Natural killer cell treated with Interleukin-12 subunit alpha and Interleukin-12 subunit beta and Interleukin-15 and Interleukin-18, amount 100 ng/mL, for 72 hours (primary cell): ENCODE data around the gene IRF2. TPM values are rescaled to one million over a fixed set of nuclear protein-coding genes. Genes with fewer than 3 reads are reported as not detected.

ENCODE experiments used
- ATAC-seq, 2 donors: fragments of 150-1000 bp; cut with Tn5 transposase in 1 of 2; sonication (Bioruptor Pico), chemical (Tn5 transposase) in 1 of 2; 2 replicates each; pipeline ENCODE4 v1.10.0; 2021
- DNase-seq: peaks from one replicate; pipeline ENCODE4 v3.0.0; 2022; ENCODE audit warnings: low spot score
- H3K27ac Mint-ChIP-seq, 2 donors: 1 replicate in 1 of 2; 2 replicates in 1 of 2; pipeline ENCODE4 v1.8.0; 2022; ENCODE audit warnings: mixed read lengths in 2 of 2, mild to moderate bottlenecking in 1 of 2, moderate library complexity in 1 of 2
- H3K27me3 Mint-ChIP-seq, 2 donors: 1 replicate in 1 of 2; 2 replicates in 1 of 2; pipeline ENCODE4 v1.8.0; 2022; ENCODE audit warnings: mixed read lengths in 2 of 2
- H3K36me3 Mint-ChIP-seq: one replicate; pipeline ENCODE4 v1.8.0; 2022; ENCODE audit warnings: mixed read lengths
- H3K4me1 Mint-ChIP-seq, 2 donors: 1 replicate in 1 of 2; 2 replicates in 1 of 2; pipeline ENCODE4 v1.8.0; 2022; ENCODE audit warnings: low read depth in 2 of 2, mixed read lengths in 2 of 2, mild to moderate bottlenecking in 1 of 2
- H3K4me3 Mint-ChIP-seq: one replicate; pipeline ENCODE4 v1.8.0; 2022; ENCODE audit warnings: mixed read lengths
- H3K9me3 Mint-ChIP-seq: 2 replicates; pipeline ENCODE4 v1.8.0; 2022; ENCODE audit warnings: mixed read lengths
- total RNA-seq, 2 donors: library from RNA; stranded (reverse); gene quantifications; one replicate each; pipeline ENCODE4 v1.2.3, GENCODE V29; 2022

Gene IRF2
- total RNA-seq, 2 donors from 2014 or later = 55.2 to 67.8 TPM

DNA sequence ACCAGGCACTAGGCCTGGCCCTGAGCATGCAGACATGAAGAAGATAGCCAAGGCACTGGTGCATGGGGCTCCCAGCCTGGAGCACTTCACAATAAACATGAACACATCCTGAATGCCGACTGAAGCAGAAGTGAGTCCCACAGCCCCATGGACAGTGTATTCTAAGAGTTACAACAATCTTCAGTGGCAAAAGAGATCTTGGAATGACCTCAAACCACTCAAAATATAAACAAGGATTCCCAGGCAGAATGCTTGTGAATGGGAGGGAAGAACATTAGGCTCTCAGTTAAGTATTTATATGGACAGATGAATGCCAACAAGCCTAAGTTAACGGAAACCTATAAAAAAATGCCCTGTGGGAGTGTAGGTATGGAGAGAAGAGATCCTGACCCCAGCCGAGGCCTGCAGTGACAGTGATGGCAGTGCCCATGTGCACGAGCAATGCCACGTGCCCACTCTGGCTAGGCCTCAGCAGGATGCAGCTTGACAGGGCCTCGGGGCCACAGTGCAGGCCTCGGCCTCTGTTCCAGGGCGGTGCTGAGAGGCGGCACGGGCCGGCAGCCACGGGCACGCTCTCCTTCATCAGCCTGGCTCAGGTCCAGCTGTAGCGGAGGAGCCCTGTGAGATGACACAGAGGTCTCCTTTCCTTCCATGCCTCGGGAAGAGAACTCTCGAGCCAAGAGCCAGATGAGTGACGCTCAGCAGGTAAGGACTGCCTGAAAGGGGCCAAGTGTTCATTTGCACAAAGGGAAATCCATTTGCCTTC, 49.2 kb downstream of the IRF2 start:
- Mint-ChIP-seq H3K4me1 (peaks cover 56 to 59% of the 10 kb centered on the region in 2 donors), H3K36me3 (peaks cover 33% of the 10 kb centered on the region), H3K4me3 (no peak overlapping the region), H3K27ac (peak overlapping the region; percentile 20 to 67), H3K27me3 (no peaks in the 10 kb centered on the region), H3K9me3 (no peaks in the 10 kb centered on the region)
- DNase-seq (no peak), ATAC-seq (no peak)

DNA sequence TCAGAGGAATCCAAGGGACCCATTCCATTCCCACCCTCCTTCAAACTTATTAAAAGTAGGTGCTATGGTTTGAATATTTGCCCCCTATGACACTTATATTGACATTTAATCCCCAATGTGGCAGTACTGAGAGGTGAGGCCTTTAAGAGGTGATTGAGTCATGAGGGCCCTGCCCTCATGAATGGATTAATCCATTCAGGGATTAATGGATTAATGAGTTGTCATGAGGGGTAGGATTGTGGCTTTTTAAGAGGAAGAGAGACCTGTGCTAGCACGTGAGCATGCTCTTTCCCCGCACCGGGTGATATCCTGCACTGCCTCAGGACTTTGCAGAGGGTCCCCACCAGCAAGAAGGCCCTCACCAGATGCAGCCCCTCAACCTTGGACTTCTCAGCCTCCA, 50.1 kb downstream of the IRF2 start:
- Mint-ChIP-seq H3K4me1 (peaks cover 50 to 58% of the 10 kb centered on the region in 2 donors), H3K36me3 (peaks cover 33% of the 10 kb centered on the region), H3K4me3 (no peak overlapping the region), H3K9me3 (no peaks in the 10 kb centered on the region), H3K27me3 (no peaks in the 10 kb centered on the region), H3K27ac (peak overlapping the region; percentile 20 to 67)
- DNase-seq (no peak), ATAC-seq (no peak)

DNA sequence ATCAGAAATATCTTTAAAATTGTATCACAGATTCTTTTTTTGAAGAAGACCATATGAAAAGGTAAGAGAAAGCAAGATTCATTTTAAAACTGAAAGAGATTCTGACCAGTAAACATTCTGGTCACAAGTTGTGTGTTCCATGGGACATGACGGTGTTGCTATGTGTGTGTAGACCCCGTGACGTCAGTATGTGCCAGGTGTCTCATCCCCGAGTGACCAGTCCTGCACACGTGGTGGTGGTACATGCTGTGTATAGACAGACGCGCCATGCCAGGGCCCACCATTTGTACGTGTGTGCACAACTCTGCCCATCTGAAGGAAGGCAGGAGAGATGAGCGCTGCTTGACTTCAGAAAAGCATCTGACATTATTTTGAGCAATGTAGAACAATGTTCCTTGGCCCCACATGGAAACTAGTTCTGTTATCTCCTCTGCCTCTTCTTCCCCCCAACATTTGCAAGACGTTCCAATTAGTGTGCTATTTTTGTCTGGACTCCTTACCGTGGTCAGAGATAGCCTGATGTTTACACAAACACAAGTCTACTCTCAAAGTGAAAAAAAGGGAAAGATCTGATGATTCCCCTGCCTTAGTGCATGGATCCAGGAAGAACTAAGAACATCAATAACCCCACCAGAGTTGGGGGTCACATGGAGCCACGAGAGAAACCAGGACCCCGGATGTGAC, 51.2 kb downstream of the IRF2 start:
- Mint-ChIP-seq H3K9me3 (no peaks in the 10 kb centered on the region), H3K36me3 (peaks cover 39% of the 10 kb centered on the region), H3K4me3 (no peak overlapping the region), H3K4me1 (peaks cover 57 to 65% of the 10 kb centered on the region in 2 donors), H3K27me3 (no peaks in the 10 kb centered on the region), H3K27ac (peak overlapping the region; percentile 67 to 82)
- ATAC-seq (peak in 1 of 2 donors; percentile 60), DNase-seq (no peak)

DNA sequence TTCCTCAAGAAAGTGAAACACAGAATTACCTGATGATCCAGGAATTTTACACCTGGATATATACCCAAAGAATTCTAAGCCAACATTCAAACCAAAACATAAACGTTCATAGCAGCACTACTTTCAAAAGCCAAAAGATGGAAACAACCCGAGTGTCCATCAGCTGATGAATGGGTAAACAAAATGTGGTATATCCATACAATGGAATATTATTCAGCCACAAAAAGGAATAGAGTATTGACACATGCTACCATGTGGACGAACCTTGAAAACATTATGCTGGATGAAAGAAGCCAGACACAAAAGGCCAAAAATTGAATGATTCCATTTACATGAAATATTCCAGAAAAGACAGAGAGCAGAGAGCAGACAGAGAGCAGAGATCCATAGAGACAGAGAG, 52.0 kb downstream of the IRF2 start:
- Mint-ChIP-seq H3K4me1 (peaks cover 62 to 68% of the 10 kb centered on the region in 2 donors), H3K9me3 (no peaks in the 10 kb centered on the region), H3K27me3 (no peaks in the 10 kb centered on the region), H3K27ac (peak overlapping the region; percentile 17 to 82), H3K4me3 (peak overlapping the region; percentile 68), H3K36me3 (peaks cover 38% of the 10 kb centered on the region)
- DNase-seq = no peak
- no peak for ATAC-seq

DNA sequence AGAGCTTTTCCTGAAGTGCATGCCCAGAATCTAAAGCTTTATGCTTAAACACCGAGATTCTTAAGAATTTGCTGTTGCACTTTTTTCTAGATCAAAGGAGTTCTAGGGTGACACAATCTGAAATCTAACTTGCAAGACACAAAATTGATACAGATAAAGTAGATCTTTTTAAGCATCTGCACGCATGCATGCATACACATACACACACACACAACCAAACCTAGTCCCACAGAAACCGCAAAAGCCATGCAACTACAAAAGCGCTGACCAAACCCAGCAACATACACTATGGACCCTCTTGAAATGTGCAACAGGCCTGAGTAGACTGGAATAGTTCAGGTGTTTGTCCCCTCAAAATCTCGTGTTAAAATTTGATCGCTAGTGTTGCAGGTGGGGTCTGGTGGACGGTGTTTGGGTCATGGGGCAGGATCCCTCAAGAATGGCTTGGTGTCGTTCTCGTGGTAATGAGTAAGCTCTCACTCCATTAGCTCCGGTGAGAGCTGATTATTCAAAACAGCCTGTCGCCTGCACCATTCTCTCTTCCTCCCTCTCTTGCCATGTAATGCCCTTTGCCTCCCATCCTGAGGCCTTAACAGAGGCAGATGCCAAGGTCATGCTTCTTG, 52.7 kb downstream of the IRF2 start:
- Mint-ChIP-seq H3K36me3 (peaks cover 31% of the 10 kb centered on the region), H3K4me1 (peaks cover 62 to 66% of the 10 kb centered on the region in 2 donors), H3K9me3 (no peaks in the 10 kb centered on the region), H3K27me3 (no peaks in the 10 kb centered on the region), H3K27ac (peak overlapping the region; percentile 17 to 82), H3K4me3 (peak overlapping the region; percentile 68)
- DNase-seq = no peak
- peak in 1 of 2 donors; percentile 53 for ATAC-seq

DNA sequence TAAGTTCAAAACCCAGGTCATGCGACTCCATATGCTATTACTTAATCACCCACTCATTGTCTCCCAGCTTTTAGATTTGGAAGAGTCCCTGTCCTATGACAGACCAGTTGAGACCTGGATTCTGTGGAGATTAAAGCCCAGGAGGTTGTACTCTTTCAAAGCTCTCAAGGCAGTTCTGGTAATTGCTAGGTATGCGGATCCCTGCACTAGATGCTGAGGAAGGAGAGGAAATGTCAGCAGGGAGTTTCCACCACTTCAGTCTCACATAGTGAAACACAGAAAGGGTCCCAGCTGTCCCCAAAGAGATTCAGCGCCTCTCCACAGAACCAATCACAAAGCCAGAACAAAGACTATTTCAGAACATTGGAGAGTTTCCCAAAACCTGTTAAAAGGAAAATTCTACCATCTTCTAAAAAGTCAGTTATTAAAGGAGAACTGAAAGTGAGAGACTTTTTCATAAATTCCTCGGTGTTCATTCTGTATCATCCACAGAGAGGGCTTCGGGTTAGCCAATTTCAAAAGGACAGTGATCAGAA, 53.4 kb downstream of the IRF2 start:
- Mint-ChIP-seq H3K36me3 (peaks cover 27% of the 10 kb centered on the region), H3K4me1 (peaks cover 59 to 60% of the 10 kb centered on the region in 2 donors), H3K27me3 (no peaks in the 10 kb centered on the region), H3K27ac (peak overlapping the region; percentile 17 to 82), H3K9me3 (no peaks in the 10 kb centered on the region), H3K4me3 (peak overlapping the region; percentile 68)
- DNase-seq = no peak
- peak in 1 of 2 donors; percentile 24 for ATAC-seq

DNA sequence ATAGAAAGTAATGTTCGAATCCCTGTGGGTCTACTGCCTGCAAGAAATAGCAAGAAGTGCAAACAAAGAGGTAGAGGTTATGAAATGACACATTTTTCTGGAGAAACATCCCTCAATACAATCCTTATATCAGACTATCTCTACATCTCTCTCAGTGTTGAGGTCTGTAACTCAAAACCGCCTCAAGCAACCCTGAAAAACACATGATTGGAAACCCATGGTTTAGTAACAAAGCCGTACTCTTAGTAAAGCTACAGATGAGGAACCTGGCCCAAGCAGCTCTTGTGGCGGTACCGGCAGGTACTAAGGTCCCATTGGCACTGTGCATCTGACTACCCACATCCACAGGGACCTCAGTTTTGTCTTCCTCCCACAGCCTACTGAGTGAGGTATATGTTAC, 53.9 kb downstream of the IRF2 start:
- ATAC-seq (peak in 1 of 2 donors; percentile 29), DNase-seq (no peak)
- no peaks in the 10 kb centered on the region for H3K27me3 Mint-ChIP-seq
- H3K9me3 Mint-ChIP-seq = no peaks in the 10 kb centered on the region
- H3K4me3 Mint-ChIP-seq = peak overlapping the region; percentile 68
- peaks cover 59 to 60% of the 10 kb centered on the region in 2 donors for H3K4me1 Mint-ChIP-seq
- peaks cover 27% of the 10 kb centered on the region for H3K36me3 Mint-ChIP-seq
- peak overlapping the region; percentile 17 to 82 for H3K27ac Mint-ChIP-seq

DNA sequence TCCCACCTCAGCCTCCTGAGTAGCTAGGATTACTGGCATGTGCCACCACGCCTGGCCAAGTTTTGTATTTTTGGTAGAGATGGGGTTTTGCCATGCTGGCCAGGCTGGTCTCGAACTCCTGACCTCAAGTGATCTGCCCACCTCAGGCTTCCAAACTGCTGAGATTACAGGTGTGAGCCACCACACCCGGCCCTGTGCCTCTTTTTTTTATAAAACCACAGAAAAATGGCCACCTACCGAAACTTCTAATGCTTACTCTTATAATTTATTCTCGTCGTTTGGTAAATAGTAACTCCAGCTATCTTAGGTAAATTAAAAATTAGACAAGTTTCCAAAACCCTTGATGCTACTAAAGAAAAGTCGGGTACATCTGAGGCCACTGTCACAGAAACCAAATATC, 54.4 kb downstream of the IRF2 start:
- no peaks in the 10 kb centered on the region for H3K27me3 Mint-ChIP-seq
- peaks cover 25% of the 10 kb centered on the region for H3K36me3 Mint-ChIP-seq
- H3K4me3 Mint-ChIP-seq = peak overlapping the region; percentile 68
- no peak for DNase-seq
- H3K4me1 Mint-ChIP-seq = peaks cover 60 to 65% of the 10 kb centered on the region in 2 donors
- no peak for ATAC-seq
- H3K27ac Mint-ChIP-seq = peak overlapping the region; percentile 17 to 82
- no peaks in the 10 kb centered on the region for H3K9me3 Mint-ChIP-seq

DNA sequence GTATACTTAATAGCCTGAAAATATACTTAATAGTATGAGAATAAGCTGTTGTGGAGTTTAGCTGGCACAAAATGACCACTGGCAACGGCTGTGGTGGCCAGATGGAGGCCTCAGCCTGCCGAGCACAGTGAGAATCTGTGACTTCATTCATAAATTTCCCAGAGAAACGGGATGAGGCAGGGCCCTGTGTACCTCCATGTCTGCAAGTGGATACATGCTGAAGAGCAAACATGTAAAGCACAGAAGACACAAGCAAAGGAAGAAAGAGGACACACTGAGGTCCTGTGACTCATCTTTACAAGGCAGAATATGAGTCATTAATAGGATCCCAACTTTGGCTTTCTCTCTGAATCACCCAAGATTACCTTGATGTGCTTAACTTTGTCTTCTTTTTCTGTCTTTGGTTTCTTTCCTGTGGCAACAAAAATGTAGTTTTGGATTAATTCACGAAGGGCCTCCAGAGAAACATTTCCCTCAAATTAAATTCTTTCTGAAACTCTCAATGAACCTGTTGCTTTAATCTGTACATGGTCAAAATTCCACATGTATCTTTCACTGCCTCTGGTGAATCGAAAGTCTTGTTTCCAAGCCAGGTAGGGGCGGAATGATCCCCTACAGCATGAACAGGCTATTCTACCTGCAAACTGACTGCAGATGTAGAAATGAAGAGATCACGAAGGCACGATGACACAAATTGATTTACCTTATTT, 56.4 kb downstream of the IRF2 start:
- H3K4me3 Mint-ChIP-seq = peak overlapping the region; percentile 90
- peak overlapping the region; percentile 84 to 94 for H3K27ac Mint-ChIP-seq
- H3K27me3 Mint-ChIP-seq = no peaks in the 10 kb centered on the region
- peaks cover 16% of the 10 kb centered on the region for H3K36me3 Mint-ChIP-seq
- ATAC-seq (peak; percentile 86 to 90), DNase-seq (peak; percentile 64)
- H3K4me1 Mint-ChIP-seq = peaks cover 54 to 67% of the 10 kb centered on the region in 2 donors
- H3K9me3 Mint-ChIP-seq = no peaks in the 10 kb centered on the region

DNA sequence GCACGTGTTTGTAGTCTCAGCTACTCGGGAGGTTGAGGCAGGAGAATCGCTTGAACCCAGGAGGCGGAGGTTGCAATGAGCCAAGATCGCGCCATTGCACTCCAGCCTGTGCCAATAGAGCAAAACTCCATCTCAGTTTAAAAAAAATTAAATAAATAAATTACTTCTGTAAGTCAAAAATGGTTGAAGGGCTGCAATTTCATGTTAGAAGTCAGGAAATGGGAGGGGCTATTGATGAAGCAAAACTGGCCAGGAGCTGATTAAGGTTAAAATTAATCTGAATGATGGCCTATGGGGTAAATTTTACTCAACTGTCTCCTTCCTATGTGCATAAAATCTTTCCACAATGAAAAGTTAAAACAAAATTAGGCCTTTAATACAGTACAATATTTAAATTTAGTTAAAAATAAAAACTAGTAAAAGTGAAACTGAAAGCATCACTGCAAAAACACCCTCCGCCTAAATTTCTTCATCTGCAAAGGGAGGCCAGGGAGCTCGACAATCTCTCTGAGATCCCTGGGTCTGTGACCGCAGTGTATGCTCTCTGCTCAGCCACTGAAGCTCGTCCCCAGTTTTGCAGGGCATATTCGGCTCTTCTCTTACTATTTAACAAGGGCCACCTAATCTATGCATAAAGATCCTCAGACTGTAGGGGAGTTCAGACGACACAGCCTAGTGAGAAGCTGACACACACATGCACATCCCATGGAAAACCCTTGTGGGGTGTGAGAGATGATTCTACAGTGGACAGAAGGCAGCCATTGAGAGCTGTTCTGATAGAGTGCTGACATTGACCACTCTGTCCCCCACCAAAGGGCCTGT, 57.2 kb downstream of the IRF2 start:
- peak overlapping the region; percentile 84 to 94 for H3K27ac Mint-ChIP-seq

DNA sequence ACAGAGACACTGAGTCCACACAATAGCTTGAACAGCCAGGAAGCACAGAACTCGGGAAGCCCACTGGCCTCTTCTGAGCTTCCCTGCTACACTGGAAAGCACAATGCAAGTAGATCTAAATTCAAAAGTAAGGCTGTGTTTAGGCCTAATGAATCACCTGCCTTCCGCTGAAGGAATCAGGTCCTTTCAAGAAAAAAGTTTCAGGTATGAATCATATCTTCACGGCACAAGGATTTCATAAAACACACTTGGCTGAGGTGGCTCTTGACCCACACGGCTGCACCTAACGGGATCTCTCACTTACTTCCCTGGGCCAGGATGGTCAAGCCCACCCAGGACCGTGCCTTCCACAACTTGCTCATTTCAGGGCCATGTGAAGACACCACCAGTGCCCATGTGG, 59.3 kb downstream of the IRF2 start:
- peaks cover 46 to 56% of the 10 kb centered on the region in 2 donors for H3K4me1 Mint-ChIP-seq
- no peak for DNase-seq
- H3K4me3 Mint-ChIP-seq = no peak overlapping the region
- no peaks in the 10 kb centered on the region for H3K9me3 Mint-ChIP-seq
- H3K27ac Mint-ChIP-seq = peak overlapping the region; percentile 84 to 91
- no peak for ATAC-seq
- no peaks in the 10 kb centered on the region for H3K27me3 Mint-ChIP-seq
- peaks cover 9% of the 10 kb centered on the region for H3K36me3 Mint-ChIP-seq

More for the DNA sequence above, 57.2 kb downstream of the IRF2 start:
- Mint-ChIP-seq H3K4me3 (peak overlapping the region; percentile 90), H3K27me3 (no peaks in the 10 kb centered on the region), H3K36me3 (peaks cover 10% of the 10 kb centered on the region), H3K9me3 (no peaks in the 10 kb centered on the region), H3K4me1 (peaks cover 54 to 67% of the 10 kb centered on the region in 2 donors)
- ATAC-seq (peak; percentile 84 to 86), DNase-seq (peak; percentile 70)

DNA sequence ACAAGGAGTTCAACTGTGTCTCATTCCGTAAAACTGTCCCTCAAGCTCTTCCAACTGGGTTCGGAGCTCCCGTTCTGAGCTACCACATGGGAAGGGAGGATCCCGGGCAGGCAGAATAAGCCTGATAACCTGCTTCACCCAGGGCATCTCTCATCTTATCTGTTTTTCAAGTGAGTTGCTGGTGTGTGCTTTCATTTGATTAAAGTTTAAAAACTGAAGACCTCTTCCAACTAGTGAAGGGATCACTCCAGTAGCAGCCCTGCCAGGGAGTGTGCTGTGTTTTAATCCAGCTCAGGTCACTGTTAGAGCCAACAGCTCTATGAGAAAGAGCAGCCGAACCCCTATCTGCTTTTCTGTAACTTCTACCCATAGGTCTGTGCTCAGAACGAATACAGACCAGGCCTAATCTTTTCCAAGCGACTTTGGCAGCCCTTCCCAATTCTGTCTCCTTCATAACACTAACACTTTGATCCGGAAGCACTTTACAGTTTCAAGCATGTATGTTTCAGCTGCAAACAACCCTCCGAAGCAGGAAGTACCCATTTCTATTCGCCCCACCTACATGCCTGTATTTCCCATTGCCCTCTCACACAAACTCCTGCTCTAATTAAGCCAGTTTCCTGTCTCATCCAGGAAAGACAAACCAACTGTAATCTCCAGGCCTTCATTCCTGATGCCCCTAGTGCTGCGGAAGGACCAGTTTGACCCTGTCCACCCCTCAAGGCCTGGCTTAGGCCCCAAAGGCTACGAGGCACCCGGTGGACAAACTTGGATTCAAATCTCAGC, 60.9 kb downstream of the IRF2 start:
- Mint-ChIP-seq H3K9me3 (no peaks in the 10 kb centered on the region), H3K27ac (peak overlapping the region; percentile 84 to 91), H3K36me3 (peaks cover 14% of the 10 kb centered on the region), H3K4me3 (no peak overlapping the region), H3K27me3 (no peaks in the 10 kb centered on the region), H3K4me1 (peaks cover 58 to 64% of the 10 kb centered on the region in 2 donors)
- ATAC-seq (no peak), DNase-seq (no peak)
